Ureter (tissue), 1 donor: Measurements from ENCODE around the gene SLC46A2. TPM values are rescaled to one million over a fixed set of nuclear protein-coding genes. Genes with fewer than 3 reads are reported as not detected.

Experiments used
- DNase-seq: peaks from one replicate; pipeline ENCODE4 v3.0.0-alpha.2; 2020; ENCODE audit warnings: low spot score
- total RNA-seq: library from RNA; stranded (reverse); gene quantifications from one replicate; pipeline ENCODE4 v1.2.4, GENCODE V29; 2023
- donor health status: DM: yes; HTN: yes; CAD: no.

Gene SLC46A2
- total RNA-seq, 1 donor from 2014 or later: 4.2 TPM

DNA sequence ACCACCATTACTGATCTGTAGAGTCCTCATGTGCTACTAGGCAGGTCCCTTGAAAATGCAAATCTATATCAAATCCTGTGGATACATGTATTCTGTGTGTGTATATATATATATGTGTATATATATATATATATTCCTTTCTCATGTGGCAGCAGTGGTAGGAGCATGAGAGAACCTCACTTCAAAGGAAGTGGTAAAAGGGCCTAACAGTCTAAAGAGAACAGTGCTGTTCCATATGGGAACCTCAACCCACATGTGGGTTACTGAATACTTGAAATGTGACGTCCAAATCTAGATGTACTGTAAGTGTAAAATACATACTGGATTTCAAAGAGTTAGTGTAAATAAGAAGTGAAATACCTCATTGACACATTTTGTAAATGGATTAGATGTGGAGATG lies 5.4 kb downstream of the SLC46A2 start:
- DNase-seq: no peak

GRCh38 chr9:112884721-112885120 lies 6.0 kb downstream of the SLC46A2 start:
- no peak for DNase-seq

- peak; percentile 67 for DNase-seq
Measured at GRCh38 chr9:112884101-112884500, 6.6 kb downstream of the SLC46A2 start.

DNA sequence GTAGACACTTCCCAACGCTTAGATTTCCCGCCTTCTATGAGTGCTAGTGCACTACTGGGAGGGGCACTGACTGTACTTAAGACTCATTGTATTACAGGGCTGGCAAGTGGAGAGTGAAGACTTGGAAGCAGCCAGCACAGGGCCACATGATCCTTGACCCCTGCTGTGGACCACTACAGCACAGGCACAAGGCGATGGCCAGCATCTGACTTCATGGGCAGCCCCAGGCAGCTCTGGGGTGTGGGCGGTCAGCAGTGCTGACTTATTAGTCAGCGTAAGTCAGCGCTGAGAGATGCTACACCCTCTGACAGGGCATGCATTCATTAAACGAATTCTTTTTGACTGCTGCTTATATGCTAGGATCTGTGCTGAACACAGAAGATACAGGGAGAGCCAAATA lies 9.3 kb downstream of the SLC46A2 start:
- DNase-seq: no peak

DNA sequence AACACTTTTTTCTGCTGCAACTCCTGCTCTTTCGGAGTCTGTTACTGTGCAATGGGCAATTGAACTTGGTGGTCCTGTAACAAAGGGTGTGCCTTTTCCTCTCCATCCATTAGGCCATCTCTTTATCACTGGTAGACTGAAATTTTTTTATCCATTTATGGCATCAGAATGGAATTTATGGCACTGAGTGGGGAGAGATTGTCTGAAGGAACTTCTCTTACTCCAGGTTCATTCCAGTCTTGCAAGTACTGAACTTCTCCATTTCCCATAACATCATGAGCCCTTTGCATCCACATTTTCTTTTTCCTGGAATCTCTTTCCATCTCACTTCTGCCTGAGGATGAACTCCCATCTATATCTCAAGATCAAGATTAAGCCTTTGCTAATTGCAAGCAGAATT lies 10.0 kb downstream of the SLC46A2 start:
- DNase-seq: no peak

GRCh38 chr9:112878752-112879151 lies 11.9 kb downstream of the SLC46A2 start:
- DNase-seq: no peak

- no peak for DNase-seq
Measured at GRCh38 chr9:112873773-112874405, 16.8 kb downstream of the SLC46A2 start.

GRCh38 chr9:112872019-112872418 lies 18.7 kb downstream of the SLC46A2 start:
- DNase-seq: no peak

DNA sequence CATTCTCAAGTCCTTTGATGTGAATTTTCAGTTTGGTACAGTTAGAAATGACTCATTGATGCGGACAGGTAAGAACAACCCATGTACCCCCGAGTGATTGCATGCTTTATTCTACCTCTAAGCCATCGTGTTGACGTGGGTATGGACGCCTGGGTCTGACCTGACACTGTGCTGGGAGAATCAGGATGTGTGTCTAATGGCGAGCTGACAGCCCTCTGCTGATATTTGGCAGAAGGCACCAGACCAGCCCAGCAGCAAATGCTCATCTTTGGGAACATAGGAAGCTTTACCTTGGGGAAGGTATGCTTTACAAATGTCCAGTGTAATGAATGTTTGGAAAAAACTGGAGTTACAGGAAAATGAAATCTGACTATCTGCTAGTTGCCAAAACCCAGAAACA lies 20.1 kb downstream of the SLC46A2 start:
- no peak for DNase-seq

GRCh38 chr9:112869917-112870316 lies 20.8 kb downstream of the SLC46A2 start:
- no peak for DNase-seq

GRCh38 chr9:112869041-112869529 lies 21.6 kb downstream of the SLC46A2 start:
- no peak for DNase-seq

GRCh38 chr9:112868461-112868860 lies 22.2 kb downstream of the SLC46A2 start:
- DNase-seq: no peak

GRCh38 chr9:112867275-112867991 lies 23.2 kb downstream of the SLC46A2 start:
- DNase-seq: no peak

DNA sequence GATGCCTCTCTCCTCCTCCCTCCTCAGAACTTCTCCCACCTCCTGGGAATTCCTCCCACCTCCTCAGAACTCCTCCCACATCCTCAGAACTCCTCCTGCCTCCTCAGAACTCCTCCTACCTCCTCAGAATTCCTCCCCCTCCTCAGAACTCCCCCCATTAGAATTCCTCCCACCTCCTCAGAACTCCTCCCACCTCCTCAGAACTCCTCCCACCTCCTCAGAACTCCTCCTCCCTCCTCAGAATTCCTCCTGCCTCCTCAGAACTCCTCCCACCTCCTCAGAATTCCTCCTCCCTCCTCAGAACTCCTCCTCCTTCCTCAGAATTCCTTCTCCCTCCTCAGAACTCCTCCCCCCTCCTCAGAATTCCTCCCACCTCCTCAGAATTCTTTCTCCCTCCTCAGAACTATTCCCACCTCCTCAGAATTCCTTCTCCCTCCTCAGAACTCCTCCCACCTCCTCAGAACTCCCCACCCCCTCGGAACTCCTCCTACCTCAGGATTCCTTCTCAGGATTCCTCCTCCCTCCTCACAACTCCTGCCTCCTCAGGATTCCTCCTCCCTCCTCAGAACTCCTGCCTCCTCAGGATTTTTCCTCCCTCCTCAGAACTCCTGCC lies 23.9 kb downstream of the SLC46A2 start:
- DNase-seq: no peak

DNA sequence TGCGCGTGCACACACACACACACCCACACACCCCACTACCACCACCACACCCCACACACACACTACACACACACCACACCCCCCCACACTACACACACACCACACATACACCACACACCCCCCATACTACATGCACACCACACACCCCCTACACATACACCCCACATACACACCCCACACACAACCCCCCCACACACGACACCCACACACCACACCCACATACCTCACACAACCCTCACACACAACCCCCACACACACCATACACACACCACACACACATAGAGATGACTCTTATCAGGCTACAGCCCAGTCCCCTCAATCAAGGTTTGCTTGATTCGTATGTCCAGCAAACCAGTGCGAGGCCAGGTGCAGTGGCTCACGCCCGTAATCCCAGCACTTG lies 25.7 kb downstream of the SLC46A2 start:
- no peak for DNase-seq

DNA sequence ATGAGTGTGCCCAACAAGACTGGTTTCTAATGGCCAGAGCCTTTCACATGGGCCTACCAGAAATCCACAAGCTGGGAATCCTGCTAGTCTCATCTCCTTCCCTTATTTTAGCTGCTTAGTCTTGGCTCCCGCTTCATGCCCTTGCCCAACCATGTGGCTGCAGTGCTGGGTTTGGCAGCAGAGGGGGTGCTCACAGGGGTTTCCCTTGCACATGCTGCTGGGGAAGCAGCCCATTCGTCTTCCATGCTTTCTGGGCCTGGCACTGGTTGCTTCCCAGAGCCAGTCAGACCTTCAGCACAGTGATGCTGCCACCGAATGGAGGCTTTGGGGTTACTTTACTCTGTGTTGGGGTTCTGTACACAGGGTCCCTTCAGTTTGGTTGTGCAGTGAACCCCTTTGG lies 26.3 kb downstream of the SLC46A2 start:
- DNase-seq: no peak

DNA sequence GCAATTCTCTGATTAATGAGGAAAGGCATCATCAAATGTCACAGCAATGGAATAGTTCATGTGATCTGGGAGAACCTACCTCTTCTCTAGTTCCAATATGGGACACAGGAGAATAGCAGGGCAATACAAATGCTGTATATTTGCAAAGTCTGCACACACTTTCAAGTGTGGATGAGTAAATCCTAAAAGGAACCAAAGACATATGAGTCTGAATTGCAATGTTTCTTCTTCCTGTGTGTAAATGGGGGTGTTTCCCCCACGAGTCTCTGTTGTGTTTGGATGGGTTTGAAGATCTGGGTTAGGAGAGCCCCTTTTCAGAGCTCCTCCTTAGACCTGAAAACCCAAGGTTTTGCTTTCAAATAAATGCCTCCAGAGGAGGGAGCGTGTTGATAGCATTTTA lies 26.9 kb downstream of the SLC46A2 start:
- no peak for DNase-seq

GRCh38 chr9:112863214-112863613 lies 27.5 kb downstream of the SLC46A2 start:
- DNase-seq: no peak

DNA sequence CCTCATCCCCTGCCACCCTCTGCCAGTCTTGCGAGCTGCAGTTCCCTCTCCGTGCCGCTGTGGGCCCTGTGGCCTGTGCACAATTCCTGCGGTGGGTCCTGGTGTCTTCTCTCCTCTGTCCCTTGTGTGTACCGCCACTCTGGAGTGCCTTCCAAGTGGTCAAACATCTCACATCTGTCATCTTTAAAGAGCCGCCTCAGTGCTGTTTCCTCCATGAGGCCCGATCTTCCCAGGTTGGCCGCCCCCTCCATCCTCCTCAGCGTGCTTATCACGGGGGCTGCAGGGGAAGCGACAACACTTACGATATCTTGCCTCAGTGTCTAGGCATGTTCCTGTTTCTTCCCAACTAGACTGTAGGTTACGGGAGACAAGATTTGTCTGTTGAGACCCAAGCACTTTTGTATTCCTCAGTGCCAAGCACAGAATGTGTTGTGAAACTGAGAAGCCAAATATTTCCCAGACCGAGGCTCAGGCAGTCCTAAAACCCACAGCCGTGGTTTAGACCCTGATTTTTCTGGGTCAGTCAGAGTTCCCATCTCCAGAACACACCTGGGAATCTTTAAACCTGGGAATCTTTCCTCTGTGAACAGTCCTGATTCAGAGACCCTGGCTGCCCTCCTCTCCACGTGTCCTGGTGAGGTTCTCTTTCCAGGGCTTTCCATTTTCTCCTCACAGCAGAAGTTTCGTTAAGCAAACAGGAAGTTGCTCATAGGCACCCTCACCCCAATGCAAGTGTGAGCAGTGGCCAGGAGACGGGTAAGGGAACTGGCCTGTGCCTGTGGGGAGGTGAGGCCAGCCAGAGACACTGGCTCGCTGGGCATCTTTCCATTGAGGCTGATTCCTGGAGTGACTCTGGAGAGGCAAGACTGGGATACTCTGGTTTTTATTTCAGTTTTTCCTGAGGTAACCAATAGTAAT lies 28.8 kb downstream of the SLC46A2 start:
- DNase-seq: no peak

- no peak for DNase-seq
Measured at GRCh38 chr9:112861155-112861554, 29.5 kb downstream of the SLC46A2 start.

DNA sequence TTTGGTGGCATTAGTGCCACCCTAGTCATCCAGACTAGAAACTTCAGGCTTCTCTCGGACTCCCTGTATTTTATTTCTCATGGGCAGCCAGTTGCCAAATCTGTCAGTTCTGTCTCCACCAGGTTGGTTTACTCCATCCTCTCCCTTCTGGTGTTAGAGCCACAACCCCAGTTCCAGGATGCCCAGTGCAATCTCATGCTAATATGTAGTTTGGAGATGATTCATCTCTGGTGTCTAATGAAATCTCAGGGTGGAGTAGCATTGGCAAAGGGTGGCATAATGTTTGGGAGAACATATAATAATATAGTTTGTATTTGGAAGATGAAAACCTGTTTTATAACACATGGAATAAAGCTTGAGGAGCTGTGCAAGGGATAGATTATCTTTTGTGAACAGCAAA lies 30.2 kb downstream of the SLC46A2 start:
- DNase-seq: no peak

DNA sequence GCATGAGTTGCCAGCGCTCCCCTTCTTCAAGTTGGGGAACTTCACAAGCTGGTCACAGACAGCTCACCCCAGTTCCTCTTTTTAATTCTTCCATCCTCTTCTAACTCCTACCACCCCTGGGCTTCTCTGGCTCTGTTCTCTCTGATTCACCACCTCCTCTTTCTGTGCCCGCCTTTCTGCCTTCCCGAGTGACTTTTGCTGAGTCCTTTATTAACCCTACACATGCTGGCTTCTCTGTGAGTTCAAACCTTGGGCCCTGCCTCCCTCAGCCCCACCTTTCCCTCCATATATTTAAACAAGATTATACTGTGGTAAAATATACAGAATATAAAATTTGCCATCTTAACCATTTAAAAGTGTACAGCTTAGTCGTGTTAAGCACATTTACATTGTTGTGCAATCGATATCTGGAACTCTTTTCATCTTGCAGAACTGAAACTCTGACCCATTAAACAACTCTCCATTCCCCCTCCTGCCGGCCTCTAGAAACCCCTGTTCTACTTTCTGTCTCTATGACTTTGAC lies 32.0 kb downstream of the SLC46A2 start:
- DNase-seq: no peak
